ENCODE results near the gene KCNJ6. TPM values are rescaled to one million over a fixed set of nuclear protein-coding genes. Genes with fewer than 3 reads are reported as not detected.

Gene KCNJ6
- total and polyA plus RNA-seq, 10 of the 15 experiments (the other 5 are each of a cell fraction or from before 2014, with no cell fraction given) = 0.03 to 0.07 (median 0.04) TPM; not detected in 7

DNA sequence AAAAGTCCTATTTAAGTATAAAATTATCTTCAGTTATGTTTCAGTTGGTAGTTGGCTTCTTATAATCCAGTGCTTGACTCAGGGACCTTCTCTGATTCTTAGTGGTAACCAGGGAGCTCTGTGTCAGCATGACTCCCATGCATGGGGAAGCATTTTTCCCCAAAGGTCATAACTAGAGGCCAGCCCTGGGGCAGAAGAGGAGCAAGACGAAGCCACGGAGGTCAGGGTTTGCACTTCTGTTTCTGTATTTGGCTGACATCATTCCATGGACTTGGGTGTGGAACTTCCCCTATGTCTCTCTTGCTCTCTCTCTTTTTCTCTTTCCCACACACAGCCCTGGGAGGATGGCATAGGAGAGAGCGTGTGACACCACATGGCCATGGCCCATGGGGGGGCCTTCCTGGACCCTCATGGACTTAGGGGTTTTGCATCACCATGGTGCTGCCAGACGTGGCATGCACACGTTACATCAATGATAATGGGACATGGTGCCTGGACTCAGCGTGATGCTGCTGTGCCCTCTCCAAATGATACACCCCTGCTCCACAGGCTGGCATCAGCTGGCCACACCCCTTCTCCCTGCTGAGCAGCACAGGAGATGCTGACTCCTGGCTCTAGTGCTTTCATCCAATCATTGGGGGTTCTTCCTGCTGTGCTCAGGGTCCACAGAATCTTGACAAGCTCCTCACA, 260.5 kb downstream of the KCNJ6 start:
- in situ Hi-C loops (cut with MboI) = no loop called here
- Histone ChIP-seq H3K9me3 (replicated peaks; ENCODE audit: control insufficient read depth, insufficient read depth, low read length) (no peaks in the 10 kb centered on the region), H3K36me3 (ENCODE audit: control insufficient read depth in 2 of 2, insufficient read depth in 2 of 2, low read length in 1 of 2) (no peaks in the 10 kb centered on the region), H3K79me2 (ENCODE audit: control insufficient read depth, insufficient read depth, low read length) (no peaks in the 10 kb centered on the region), H4K20me1 (ENCODE audit: control insufficient read depth, insufficient read depth) (no peaks in the 10 kb centered on the region), H3K4me3 (no peak overlapping the region), H3K27ac (ENCODE audit: control insufficient read depth, insufficient read depth) (no peak overlapping the region), H3K4me1 (ENCODE audit: control insufficient read depth, insufficient read depth, low read length) (no peaks in the 10 kb centered on the region), H2AFZ (ENCODE audit: control insufficient read depth, low read depth, low read length) (no peak overlapping the region), H3K4me2 (ENCODE audit: control insufficient read depth, insufficient read depth) (no peak overlapping the region), H3K27me3 (replicated peaks in 1 of 2; ENCODE audit: control insufficient read depth in 2 of 2, insufficient read depth in 2 of 2, low read length in 1 of 2) (no peaks in the 10 kb centered on the region; a peak in 1 of 4 replicates), H3K9ac (ENCODE audit: control insufficient read depth, insufficient read depth, low read length) (no peak overlapping the region)
- RAD21 ChIA-PET (ENCODE audit: unreplicated experiment) = no interaction called here
- FAIRE-seq (no peak), DNase-seq (ENCODE audit: low read depth, low spot score) (no peak), ATAC-seq (no peak)
- POLR2A ChIA-PET = no interaction called here
- intact Hi-C loops (cut with micrococcal nuclease; ENCODE audit: unreplicated experiment) = no loop called here
- TF ChIP-seq POLR2AphosphoS5 (IDR thresholded peaks at IDR 0.05; ENCODE audit: low read length) (no peak), SPI1 (IDR thresholded peaks at IDR 0.05; ENCODE audit: borderline replicate concordance, insufficient read depth, low read depth, low read length) (no peak), ATF2 (IDR thresholded peaks at IDR 0.05; ENCODE audit: low read length) (no peak), E4F1 (IDR thresholded peaks at IDR 0.05; ENCODE audit: borderline replicate concordance, partially characterized antibody) (no peak), MTA3 (IDR thresholded peaks at IDR 0.05; ENCODE audit: borderline replicate concordance, low read length) (no peak), TCF7 (IDR thresholded peaks at IDR 0.05; ENCODE audit: borderline replicate concordance) (no peak)
- TF ChIP-seq, protein P1, sequence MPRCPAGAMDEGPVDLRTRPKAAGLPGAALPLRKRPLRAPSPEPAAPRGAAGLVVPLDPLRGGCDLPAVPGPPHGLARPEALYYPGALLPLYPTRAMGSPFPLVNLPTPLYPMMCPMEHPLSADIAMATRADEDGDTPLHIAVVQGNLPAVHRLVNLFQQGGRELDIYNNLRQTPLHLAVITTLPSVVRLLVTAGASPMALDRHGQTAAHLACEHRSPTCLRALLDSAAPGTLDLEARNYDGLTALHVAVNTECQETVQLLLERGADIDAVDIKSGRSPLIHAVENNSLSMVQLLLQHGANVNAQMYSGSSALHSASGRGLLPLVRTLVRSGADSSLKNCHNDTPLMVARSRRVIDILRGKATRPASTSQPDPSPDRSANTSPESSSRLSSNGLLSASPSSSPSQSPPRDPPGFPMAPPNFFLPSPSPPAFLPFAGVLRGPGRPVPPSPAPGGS (IDR thresholded peaks at IDR 0.05; ENCODE audit: borderline replicate concordance, insufficient read depth, low read depth, low read length, poor library complexity, severe bottlenecking) = no peak
- CTCF ChIA-PET = interaction anchor here (1.0 to 1.6 kb wide), 3 partner anchors 13 to 248 kb away, joined by 3 to 4 read pairs (median 3); no protein-coding TSS in a partner anchor
- SMC1A ChIA-PET (ENCODE audit: uncharacterized antibody, unreplicated experiment) = interaction anchor here (1.3 to 1.7 kb wide), 2 partner anchors 16 to 24 kb away, joined by 3 read pairs; no protein-coding TSS in a partner anchor
- 21% methylated on average over 6 of the region's 6 CpGs for WGBS (ENCODE audit: insufficient coverage, insufficient replicate concordance, low lambda C conversion rate, missing lambda C conversion rate)
- no TSS peak for BruUV-seq (replicated peaks)

Measured in GM12878 (cell line).